K562 (cell line): ENCODE results near the gene SACM1L. TPM values are rescaled to one million over a fixed set of nuclear protein-coding genes. Genes with fewer than 3 reads are reported as not detected.

Source experiments
- BCL6 ChIP-seq: fragments of 250-450 bp; sonication (Bioruptor Pico); IDR thresholded peaks from 2 replicates; pipeline ENCODE4 v1.4.0; 2020
- CREBBP ChIP-seq: IDR thresholded peaks from one replicate; pipeline ENCODE4 v1.6.1; 2012; ENCODE audit warnings: low read depth, mild to moderate bottlenecking, control low read depth, inconsistent platforms, low read length
- DNMT1 ChIP-seq: fragments of 450-650 bp; IDR thresholded peaks from 2 replicates; pipeline ENCODE4 v1.6.1; 2016; ENCODE audit warnings: antibody characterized with exemption, mild to moderate bottlenecking
- FOS ChIP-seq: IDR thresholded peaks from 3 replicates; pipeline ENCODE4 v1.6.1; 2011; ENCODE audit not compliant: insufficient read length; ENCODE audit errors: extremely low read depth
- FOXP1 ChIP-seq: sonication (generic); formaldehyde crosslinking; IDR thresholded peaks from 2 replicates; pipeline ENCODE4 v1.8.0; 2022; ENCODE audit warnings: mild to moderate bottlenecking, missing genetic modification reagents
- HLTF ChIP-seq: fragments of 450-650 bp; IDR thresholded peaks from 2 replicates; pipeline ENCODE4 v1.6.1; 2016
- KDM1A ChIP-seq, 2 experiments: fragments of 450-650 bp; IDR thresholded peaks; 2 replicates each; pipeline ENCODE4 v1.6.1; 2016; ENCODE audit warnings: mild to moderate bottlenecking in 2 of 2
- MECOM ChIP-seq: fragments of 250-450 bp; sonication (Bioruptor Pico); IDR thresholded peaks from 2 replicates; pipeline ENCODE4 v1.8.0; 2022; ENCODE audit warnings: inconsistent platforms
- NFATC3 ChIP-seq: fragments of 450-650 bp; IDR thresholded peaks from 2 replicates; pipeline ENCODE4 v1.6.1; 2017; ENCODE audit warnings: mild to moderate bottlenecking
- NUFIP1 ChIP-seq: fragments of 450-650 bp; IDR thresholded peaks from 2 replicates; pipeline ENCODE4 v1.6.1; 2018; ENCODE audit not compliant: partially characterized antibody
- RBM39 ChIP-seq: fragments of 200-400 bp; formaldehyde crosslinking; optimal IDR thresholded peaks from 2 replicates; pipeline ENCODE3; 2018; ENCODE audit warnings: low read depth, low read length
- SIX5 ChIP-seq, 2 experiments: IDR thresholded peaks; 2 replicates each; pipeline ENCODE4 v1.6.1; 2011; ENCODE audit warnings: low read length in 2 of 2, borderline replicate concordance in 1 of 2, low read depth in 1 of 2, mild to moderate bottlenecking in 1 of 2, moderate library complexity in 1 of 2; ENCODE audit not compliant: insufficient read depth in 1 of 2
- SMARCA4 ChIP-seq: fragments of 450-650 bp; IDR thresholded peaks from 2 replicates; pipeline ENCODE4 v1.6.1; 2016
- SMARCC2 ChIP-seq: fragments of 450-650 bp; IDR thresholded peaks from 2 replicates; pipeline ENCODE4 v1.6.1; 2017; ENCODE audit warnings: antibody characterized with exemption, moderate library complexity, mild to moderate bottlenecking, low read depth
- TCF3 ChIP-seq: sonication (generic); formaldehyde crosslinking; IDR thresholded peaks from 2 replicates; pipeline ENCODE4 v1.4.0; 2020; ENCODE audit warnings: mild to moderate bottlenecking, missing genetic modification reagents
- TRIM28 ChIP-seq: fragments of 450-650 bp; IDR thresholded peaks from 2 replicates; pipeline ENCODE4 v1.6.1; 2017
- ZFP1 ChIP-seq: fragments of 450-650 bp; formaldehyde crosslinking; IDR thresholded peaks from 2 replicates; pipeline ENCODE4 v1.4.0; 2020; ENCODE audit warnings: mild to moderate bottlenecking, mixed read lengths
- ZNF212 ChIP-seq: fragments of 450-650 bp; formaldehyde crosslinking; IDR thresholded peaks from 2 replicates; pipeline ENCODE4 v1.4.0; 2020; ENCODE audit warnings: mild to moderate bottlenecking
- ZSCAN29 ChIP-seq: fragments of 450-650 bp; IDR thresholded peaks from 2 replicates; pipeline ENCODE4 v1.6.1; 2017
- polyA plus RNA-seq, 8 experiments: library from polyadenylated mRNA; depleted of rRNA in 4 of 8; stranded (reverse) in 5 of 8; unstranded in 3 of 8; fragments of >200 nt; fragmentation: Nextera tagmentation in 2 of 8; fragmentation: Illumina TruSeq in 1 of 8; extraction: Ambion mirVana in 2 of 8; extraction: Trizol in 1 of 8; gene quantifications; 2 replicates each; pipeline versions ENCODE4 v1.2.1 to v1.2.3, GENCODE V29; 2011 to 2014; ENCODE audit warnings: inconsistent platforms in 1 of 8, missing spikeins in 1 of 8
- total RNA-seq, 7 experiments: library from RNA; depleted of rRNA in 6 of 7; stranded (reverse); fragments of >200 nt in 6 of 7; fragmentation: Illumina TruSeq in 2 of 7; extraction: Trizol in 2 of 7; gene quantifications; 2 replicates each; pipeline versions ENCODE4 v1.2.1 to v1.2.3, GENCODE V29; 2011 to 2021; ENCODE audit warnings: low replicate concordance in 1 of 7
- TF ChIP-seq, protein P1 (sequence below): fragments of 250-450 bp; sonication (Bioruptor Pico); IDR thresholded peaks from 2 replicates; pipeline ENCODE4 v1.8.0; 2021; ENCODE audit warnings: moderate library complexity, mild to moderate bottlenecking, inconsistent platforms
- TF ChIP-seq, protein P2 (sequence below): fragments of 450-650 bp; IDR thresholded peaks from 2 replicates; pipeline ENCODE4 v1.6.1; 2016; ENCODE audit warnings: mild to moderate bottlenecking
- TF ChIP-seq, protein P3 (sequence below): conservative IDR thresholded peaks from 2 replicates; pipeline ENCODE4 v1.6.1; 2011; ENCODE audit warnings: low read depth, mild to moderate bottlenecking, low read length; ENCODE audit not compliant: control insufficient read depth
- TF ChIP-seq, protein P4 (sequence below): fragments of 250-450 bp; sonication (Bioruptor Pico); IDR thresholded peaks from 2 replicates; pipeline ENCODE4 v1.4.0; 2020

The SACM1L gene
- total and polyA plus RNA-seq, 9 of the 15 experiments (the other 6 are each of a cell fraction or from before 2014, with no cell fraction given) = 25.7 to 67.2 (median 40.3) TPM

DNA sequence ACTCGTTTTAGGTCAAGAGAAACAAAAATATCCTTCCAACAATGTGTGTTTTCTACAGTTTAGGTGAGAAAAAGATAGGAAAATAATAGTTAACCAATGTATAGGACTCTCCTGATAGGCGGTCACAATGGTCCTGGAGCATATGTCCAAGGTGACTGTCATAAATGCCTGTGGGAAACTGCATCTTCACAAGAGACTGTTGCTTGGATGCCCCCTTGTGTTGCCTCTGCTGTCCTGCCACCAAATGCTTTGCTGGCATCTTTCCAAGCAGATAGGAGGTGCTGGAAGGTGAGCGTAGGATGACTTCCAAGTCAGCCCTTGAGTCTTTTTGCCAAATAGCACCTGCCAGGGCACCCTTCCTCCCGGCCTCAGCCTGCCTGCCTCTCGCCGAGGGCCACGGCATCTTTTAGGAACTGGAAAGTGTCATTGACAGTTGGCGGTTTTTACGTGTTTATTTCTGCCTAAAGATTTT is 24.1 kb upstream of the SACM1L start (continued):
- TF ChIP-seq RBM39 (no peak), NUFIP1 (no peak), FOXP1 (peak; percentile 70; the same call in 1 of the 2 replicates), ZNF212 (CRISPR knock-in tag) (no peak), FOS (no peak), SMARCC2 (no peak), NFATC3 (0 out of 2 replicates have a peak, but pooled peaks have one; percentile 52), HLTF (0 out of 2 replicates have a peak, but pooled peaks have one; percentile 31), MECOM (0 out of 2 replicates have a peak, but pooled peaks have one; percentile 22), DNMT1 (no peak), ZSCAN29 (no peak), SIX5 (IDR thresholded peaks at IDR 0.05; ENCODE audit: borderline replicate concordance in 1 of 2, insufficient read depth in 1 of 2, low read depth in 1 of 2, low read length in 2 of 2) (no peak), BCL6 (CRISPR knock-in tag) (no peak), TCF3 (CRISPR knock-in tag) (0 out of 2 replicates have a peak, but pooled peaks have one; percentile 4), SMARCA4 (peak; percentile 64; the same call in 1 of the 2 replicates), KDM1A (IDR thresholded peaks at IDR 0.05) (no peak), ZFP1 (CRISPR knock-in tag) (no peak), TRIM28 (no peak), CREBBP (no peak)
- TF ChIP-seq, protein P1, sequence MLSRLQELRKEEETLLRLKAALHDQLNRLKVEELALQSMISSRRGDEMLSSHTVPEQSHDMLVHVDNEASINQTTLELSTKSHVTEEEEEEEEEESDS = no peak
- TF ChIP-seq, protein P2, sequence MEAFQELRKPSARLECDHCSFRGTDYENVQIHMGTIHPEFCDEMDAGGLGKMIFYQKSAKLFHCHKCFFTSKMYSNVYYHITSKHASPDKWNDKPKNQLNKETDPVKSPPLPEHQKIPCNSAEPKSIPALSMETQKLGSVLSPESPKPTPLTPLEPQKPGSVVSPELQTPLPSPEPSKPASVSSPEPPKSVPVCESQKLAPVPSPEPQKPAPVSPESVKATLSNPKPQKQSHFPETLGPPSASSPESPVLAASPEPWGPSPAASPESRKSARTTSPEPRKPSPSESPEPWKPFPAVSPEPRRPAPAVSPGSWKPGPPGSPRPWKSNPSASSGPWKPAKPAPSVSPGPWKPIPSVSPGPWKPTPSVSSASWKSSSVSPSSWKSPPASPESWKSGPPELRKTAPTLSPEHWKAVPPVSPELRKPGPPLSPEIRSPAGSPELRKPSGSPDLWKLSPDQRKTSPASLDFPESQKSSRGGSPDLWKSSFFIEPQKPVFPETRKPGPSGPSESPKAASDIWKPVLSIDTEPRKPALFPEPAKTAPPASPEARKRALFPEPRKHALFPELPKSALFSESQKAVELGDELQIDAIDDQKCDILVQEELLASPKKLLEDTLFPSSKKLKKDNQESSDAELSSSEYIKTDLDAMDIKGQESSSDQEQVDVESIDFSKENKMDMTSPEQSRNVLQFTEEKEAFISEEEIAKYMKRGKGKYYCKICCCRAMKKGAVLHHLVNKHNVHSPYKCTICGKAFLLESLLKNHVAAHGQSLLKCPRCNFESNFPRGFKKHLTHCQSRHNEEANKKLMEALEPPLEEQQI = peak; percentile 85
- TF ChIP-seq, protein P3, sequence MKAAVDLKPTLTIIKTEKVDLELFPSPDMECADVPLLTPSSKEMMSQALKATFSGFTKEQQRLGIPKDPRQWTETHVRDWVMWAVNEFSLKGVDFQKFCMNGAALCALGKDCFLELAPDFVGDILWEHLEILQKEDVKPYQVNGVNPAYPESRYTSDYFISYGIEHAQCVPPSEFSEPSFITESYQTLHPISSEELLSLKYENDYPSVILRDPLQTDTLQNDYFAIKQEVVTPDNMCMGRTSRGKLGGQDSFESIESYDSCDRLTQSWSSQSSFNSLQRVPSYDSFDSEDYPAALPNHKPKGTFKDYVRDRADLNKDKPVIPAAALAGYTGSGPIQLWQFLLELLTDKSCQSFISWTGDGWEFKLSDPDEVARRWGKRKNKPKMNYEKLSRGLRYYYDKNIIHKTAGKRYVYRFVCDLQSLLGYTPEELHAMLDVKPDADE = no peak
- TF ChIP-seq, protein P4, sequence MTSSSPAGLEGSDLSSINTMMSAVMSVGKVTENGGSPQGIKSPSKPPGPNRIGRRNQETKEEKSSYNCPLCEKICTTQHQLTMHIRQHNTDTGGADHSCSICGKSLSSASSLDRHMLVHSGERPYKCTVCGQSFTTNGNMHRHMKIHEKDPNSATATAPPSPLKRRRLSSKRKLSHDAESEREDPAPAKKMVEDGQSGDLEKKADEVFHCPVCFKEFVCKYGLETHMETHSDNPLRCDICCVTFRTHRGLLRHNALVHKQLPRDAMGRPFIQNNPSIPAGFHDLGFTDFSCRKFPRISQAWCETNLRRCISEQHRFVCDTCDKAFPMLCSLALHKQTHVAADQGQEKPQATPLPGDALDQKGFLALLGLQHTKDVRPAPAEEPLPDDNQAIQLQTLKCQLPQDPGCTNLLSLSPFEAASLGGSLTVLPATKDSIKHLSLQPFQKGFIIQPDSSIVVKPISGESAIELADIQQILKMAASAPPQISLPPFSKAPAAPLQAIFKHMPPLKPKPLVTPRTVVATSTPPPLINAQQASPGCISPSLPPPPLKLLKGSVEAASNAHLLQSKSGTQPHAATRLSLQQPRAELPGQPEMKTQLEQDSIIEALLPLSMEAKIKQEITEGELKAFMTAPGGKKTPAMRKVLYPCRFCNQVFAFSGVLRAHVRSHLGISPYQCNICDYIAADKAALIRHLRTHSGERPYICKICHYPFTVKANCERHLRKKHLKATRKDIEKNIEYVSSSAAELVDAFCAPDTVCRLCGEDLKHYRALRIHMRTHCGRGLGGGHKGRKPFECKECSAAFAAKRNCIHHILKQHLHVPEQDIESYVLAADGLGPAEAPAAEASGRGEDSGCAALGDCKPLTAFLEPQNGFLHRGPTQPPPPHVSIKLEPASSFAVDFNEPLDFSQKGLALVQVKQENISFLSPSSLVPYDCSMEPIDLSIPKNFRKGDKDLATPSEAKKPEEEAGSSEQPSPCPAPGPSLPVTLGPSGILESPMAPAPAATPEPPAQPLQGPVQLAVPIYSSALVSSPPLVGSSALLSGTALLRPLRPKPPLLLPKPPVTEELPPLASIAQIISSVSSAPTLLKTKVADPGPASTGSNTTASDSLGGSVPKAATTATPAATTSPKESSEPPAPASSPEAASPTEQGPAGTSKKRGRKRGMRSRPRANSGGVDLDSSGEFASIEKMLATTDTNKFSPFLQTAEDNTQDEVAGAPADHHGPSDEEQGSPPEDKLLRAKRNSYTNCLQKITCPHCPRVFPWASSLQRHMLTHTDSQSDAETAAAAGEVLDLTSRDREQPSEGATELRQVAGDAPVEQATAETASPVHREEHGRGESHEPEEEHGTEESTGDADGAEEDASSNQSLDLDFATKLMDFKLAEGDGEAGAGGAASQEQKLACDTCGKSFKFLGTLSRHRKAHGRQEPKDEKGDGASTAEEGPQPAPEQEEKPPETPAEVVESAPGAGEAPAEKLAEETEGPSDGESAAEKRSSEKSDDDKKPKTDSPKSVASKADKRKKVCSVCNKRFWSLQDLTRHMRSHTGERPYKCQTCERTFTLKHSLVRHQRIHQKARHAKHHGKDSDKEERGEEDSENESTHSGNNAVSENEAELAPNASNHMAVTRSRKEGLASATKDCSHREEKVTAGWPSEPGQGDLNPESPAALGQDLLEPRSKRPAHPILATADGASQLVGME (CRISPR knock-in tag) = no peak
